ENCODE measurements around the gene GATD1. TPM values are rescaled to one million over a fixed set of nuclear protein-coding genes. Genes with fewer than 3 reads are reported as not detected.
"Not testable (repeated sequence)": the region's sequence is repeated elsewhere in the genome, so short reads cannot be mapped to it uniquely, and the experiment has no call there.

Gene GATD1
- total RNA-seq, 2 experiments from 2014 or later = 109 to 117 TPM

DNA sequence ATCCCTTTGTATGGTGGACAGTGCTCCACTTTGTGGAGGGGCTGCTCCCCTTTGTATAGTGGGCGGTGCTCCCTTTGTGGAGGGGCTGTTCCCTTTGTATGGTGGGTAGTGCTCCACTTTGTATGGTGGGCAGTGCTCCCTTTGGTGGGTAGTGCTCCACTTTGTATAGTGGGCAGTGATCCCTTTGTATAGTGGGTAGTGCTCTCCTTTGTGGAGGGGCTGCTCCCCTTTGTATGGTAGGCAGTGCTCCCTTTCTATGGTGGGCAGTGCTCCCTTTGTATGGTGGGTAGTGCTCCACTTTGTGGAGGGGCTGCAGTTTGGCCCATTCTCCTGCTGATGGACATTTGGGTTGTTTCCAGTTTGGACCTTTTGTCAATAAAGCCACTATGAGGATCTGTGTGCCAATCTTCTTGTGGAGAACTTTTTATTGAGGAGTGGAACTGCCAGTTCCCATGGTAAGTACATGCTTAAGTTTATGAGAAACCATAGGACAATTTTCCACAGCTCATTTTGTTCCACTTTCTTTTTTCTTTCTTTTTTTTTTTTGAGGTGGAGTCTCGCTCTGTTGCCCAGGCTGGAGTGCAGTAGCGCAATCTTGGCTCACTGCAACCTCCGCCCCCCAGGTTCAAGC is 34.6 kb downstream of the GATD1 start:
- Histone ChIP-seq H2AFZ (ENCODE audit: low read length) (no peak overlapping the region), H3K79me2 (ENCODE audit: insufficient read depth, low read depth, low read length) (peaks cover 3% of the 10 kb centered on the region; the same call in 1 of the 2 replicates), H3K4me2 (ENCODE audit: low read length) (no peak overlapping the region), H3K4me1 (ENCODE audit: insufficient read depth, low read length, poor library complexity, severe bottlenecking) (peaks cover 8% of the 10 kb centered on the region), H3K36me3 (ENCODE audit: insufficient read depth, low read length) (no peaks in the 10 kb centered on the region), H3K27ac (ENCODE audit: low read depth, low read length, poor library complexity, severe bottlenecking) (no peak overlapping the region), H3K9me2 (ENCODE audit: insufficient read depth, low read length) (no peaks in the 10 kb centered on the region), H4K20me1 (ENCODE audit: insufficient read depth, low read length) (no peaks in the 10 kb centered on the region), H3K9me3 (ENCODE audit: low read length) (no peaks in the 10 kb centered on the region), H3K4me3 (ENCODE audit: low read depth, low read length, poor library complexity, severe bottlenecking) (no peak overlapping the region)
- no peak for TF ChIP-seq EZH2phosphoT487 (IDR thresholded peaks at IDR 0.05; ENCODE audit: borderline replicate concordance, low read depth, low read length)
- TF ChIP-seq, protein P1, sequence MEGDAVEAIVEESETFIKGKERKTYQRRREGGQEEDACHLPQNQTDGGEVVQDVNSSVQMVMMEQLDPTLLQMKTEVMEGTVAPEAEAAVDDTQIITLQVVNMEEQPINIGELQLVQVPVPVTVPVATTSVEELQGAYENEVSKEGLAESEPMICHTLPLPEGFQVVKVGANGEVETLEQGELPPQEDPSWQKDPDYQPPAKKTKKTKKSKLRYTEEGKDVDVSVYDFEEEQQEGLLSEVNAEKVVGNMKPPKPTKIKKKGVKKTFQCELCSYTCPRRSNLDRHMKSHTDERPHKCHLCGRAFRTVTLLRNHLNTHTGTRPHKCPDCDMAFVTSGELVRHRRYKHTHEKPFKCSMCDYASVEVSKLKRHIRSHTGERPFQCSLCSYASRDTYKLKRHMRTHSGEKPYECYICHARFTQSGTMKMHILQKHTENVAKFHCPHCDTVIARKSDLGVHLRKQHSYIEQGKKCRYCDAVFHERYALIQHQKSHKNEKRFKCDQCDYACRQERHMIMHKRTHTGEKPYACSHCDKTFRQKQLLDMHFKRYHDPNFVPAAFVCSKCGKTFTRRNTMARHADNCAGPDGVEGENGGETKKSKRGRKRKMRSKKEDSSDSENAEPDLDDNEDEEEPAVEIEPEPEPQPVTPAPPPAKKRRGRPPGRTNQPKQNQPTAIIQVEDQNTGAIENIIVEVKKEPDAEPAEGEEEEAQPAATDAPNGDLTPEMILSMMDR (conservative IDR thresholded peaks at IDR 0.05; ENCODE audit: low read length) = no peak
- intact Hi-C loops (cut with micrococcal nuclease; ENCODE audit: unreplicated experiment) = no loop called here
- CTCF ChIA-PET (ENCODE audit: unreplicated experiment) = no interaction called here
- BruUV-seq (replicated peaks) = no TSS peak
- POLR2A ChIA-PET = no interaction called here
- DNase-seq (ENCODE audit: low spot score) = no peak

DNA sequence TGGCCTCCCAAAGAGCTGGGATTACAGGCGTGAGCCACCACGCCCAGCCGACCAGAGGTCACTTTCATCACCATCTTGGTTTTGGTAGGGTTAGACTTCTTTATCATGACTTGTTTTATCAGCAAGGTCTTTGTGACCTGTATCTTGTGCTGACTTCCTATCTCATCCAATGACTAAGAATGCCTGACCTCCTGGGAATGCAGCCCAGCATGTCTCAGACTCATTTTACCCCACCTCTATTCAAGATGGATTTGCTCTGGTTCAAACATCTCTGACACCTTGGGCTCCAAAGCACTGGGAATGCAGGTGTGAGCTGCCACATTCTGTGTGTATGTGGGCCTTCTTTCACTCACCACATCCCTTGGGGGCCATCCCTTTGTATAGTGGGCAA is 35.1 kb downstream of the GATD1 start:
- Histone ChIP-seq H4K20me1 (ENCODE audit: insufficient read depth, low read length) (no peaks in the 10 kb centered on the region), H3K9me2 (ENCODE audit: insufficient read depth, low read length) (no peaks in the 10 kb centered on the region), H3K79me2 (ENCODE audit: insufficient read depth, low read depth, low read length) (no peaks in the 10 kb centered on the region), H3K4me1 (ENCODE audit: insufficient read depth, low read length, poor library complexity, severe bottlenecking) (peaks cover 8% of the 10 kb centered on the region), H3K9me3 (ENCODE audit: low read length) (no peaks in the 10 kb centered on the region), H2AFZ (ENCODE audit: low read length) (no peak overlapping the region), H3K4me3 (ENCODE audit: low read depth, low read length, poor library complexity, severe bottlenecking) (no peak overlapping the region), H3K36me3 (ENCODE audit: insufficient read depth, low read length) (no peaks in the 10 kb centered on the region), H3K27ac (ENCODE audit: low read depth, low read length, poor library complexity, severe bottlenecking) (no peak overlapping the region), H3K4me2 (ENCODE audit: low read length) (no peak overlapping the region)
- CTCF ChIA-PET (ENCODE audit: unreplicated experiment) = no interaction called here
- POLR2A ChIA-PET = no interaction called here
- DNase-seq (ENCODE audit: low spot score) = no peak
- BruUV-seq (replicated peaks) = no TSS peak
- TF ChIP-seq, protein P1 (conservative IDR thresholded peaks at IDR 0.05; ENCODE audit: low read length) = no peak
- no peak for TF ChIP-seq EZH2phosphoT487 (IDR thresholded peaks at IDR 0.05; ENCODE audit: borderline replicate concordance, low read depth, low read length)
- intact Hi-C loops (cut with micrococcal nuclease; ENCODE audit: unreplicated experiment) = no loop called here

GRCh38 chr11:737899-738298 is 39.4 kb downstream of the GATD1 start:
- intact Hi-C loops (cut with micrococcal nuclease; ENCODE audit: unreplicated experiment); BruUV-seq (replicated peaks); CTCF ChIA-PET (ENCODE audit: unreplicated experiment); POLR2A ChIA-PET; H3K36me3 ChIP-seq (ENCODE audit: insufficient read depth, low read length); H3K9me3 ChIP-seq (ENCODE audit: low read length); H3K27ac ChIP-seq (ENCODE audit: low read depth, low read length, poor library complexity, severe bottlenecking); H3K4me1 ChIP-seq (ENCODE audit: insufficient read depth, low read length, poor library complexity, severe bottlenecking); H3K4me2 ChIP-seq (ENCODE audit: low read length); H2AFZ ChIP-seq (ENCODE audit: low read length); H3K4me3 ChIP-seq (ENCODE audit: low read depth, low read length, poor library complexity, severe bottlenecking); H4K20me1 ChIP-seq (ENCODE audit: insufficient read depth, low read length); DNase-seq (ENCODE audit: low spot score); H3K79me2 ChIP-seq (ENCODE audit: insufficient read depth, low read depth, low read length); H3K9me2 ChIP-seq (ENCODE audit: insufficient read depth, low read length): not testable (repeated sequence)
